ENCODE data around the gene GON4L. TPM values are rescaled to one million over a fixed set of nuclear protein-coding genes. Genes with fewer than 3 reads are reported as not detected.
"Not testable (repeated sequence)": the region's sequence is repeated elsewhere in the genome, so short reads cannot be mapped to it uniquely, and the experiment has no call there.

The GON4L gene
- total RNA-seq, 1 experiment from 2014 or later, result 30.7 TPM

DNA sequence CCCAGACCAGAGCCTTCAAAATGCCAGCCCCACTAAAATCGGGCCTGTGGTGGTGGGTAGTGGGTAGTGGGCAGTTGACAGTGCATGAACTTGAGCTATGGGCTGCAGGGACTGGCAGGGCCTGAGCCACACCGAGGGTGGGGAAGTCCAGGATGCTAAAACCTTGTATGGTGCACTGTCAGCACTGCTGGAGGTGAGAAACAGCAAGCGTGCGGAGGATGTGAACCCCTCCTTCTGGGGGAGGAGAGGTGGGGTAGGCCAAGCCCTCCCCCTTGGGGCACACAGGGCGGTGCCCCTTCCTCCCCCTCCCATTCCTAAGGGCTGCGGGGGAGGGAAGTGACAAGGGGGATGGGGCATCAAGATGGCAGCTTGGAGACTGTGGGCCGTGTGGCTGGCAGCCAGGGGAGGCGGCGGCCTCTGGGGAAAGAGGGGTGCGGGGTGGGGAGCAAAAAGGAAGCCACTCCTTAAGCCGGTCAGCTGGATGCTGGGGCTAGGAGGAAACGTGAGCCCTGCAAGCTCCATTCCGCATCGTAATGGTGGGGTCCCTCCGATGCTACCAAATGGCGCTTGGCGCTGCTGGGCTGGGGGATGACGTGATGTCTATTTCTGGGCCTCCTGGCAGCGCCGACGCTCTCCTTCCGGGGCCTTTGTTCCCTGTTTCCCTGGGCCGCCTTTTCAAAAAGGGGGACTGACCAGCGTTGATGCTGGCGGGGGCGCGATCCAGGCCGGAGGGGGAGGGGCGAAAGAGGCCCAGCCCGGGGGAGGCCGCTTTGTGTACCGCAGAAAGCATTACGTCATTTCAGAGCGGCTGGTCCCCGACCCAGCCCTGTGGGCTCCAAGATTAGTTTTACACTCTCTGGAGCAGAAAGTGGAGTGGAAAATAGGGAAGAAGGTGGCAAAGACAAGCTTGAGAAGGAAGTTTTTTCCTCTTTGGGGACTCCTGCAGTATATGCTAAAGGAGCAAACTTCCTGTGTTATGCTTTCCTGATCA is 3.2 kb upstream of the GON4L start:
- H3K27me3 ChIP-seq (ENCODE audit: control insufficient read depth, insufficient read depth, low read length), result no peaks in the 10 kb centered on the region
- peak; percentile 91 for DNase-seq
- peak overlapping the region; percentile 60 for H3K4me3 ChIP-seq (ENCODE audit: insufficient read depth, low read depth, low read length)
- H3K36me3 ChIP-seq (replicated peaks; ENCODE audit: control insufficient read depth, insufficient read depth, low read length), result no peaks in the 10 kb centered on the region

DNA sequence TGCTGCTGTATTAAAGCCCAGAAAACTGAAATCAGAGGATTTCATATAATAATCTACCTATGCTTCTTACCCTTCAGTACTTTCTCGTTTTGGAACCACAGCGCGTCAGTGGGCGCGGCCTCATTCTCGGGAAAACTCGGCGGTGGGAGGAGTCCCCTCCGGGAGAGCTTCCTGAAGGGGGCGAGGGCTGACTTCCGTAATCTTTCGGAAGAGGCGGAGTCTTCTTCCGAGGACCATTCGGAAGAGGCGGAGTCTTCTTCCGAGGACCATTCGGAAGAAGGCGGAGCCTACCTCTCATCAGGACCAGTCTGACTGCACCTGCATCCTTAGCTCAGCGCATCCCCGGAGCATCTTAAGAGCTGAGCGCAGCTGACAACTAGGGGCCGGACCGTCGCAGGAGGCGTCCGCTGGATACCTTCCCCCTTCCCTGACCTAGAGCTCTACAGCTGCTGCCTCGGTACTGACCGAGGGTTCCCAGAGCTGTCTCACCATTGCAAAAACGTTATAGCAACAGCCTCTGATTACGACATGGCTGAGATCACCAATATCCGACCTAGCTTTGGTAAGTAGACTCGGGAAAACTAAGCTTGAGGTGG is 2.3 kb upstream of the GON4L start, which contains the start of gene SYT11:
Gene SYT11, plus strand, starts transcription at position 334 of the 596 bp plus-strand sequence. Its CDS starts 195 bp downstream, at position 529.
- H3K4me3 ChIP-seq (ENCODE audit: insufficient read depth, low read depth, low read length), result peak within 1 kb of the TSS; percentile 60
- H3K27me3 ChIP-seq (ENCODE audit: control insufficient read depth, insufficient read depth, low read length), result no peaks in the 10 kb centered on the region
- peak; percentile 95 for DNase-seq
- peaks cover 3% of the 10 kb centered on the region; the same call in 1 of the 2 replicates for H3K36me3 ChIP-seq (replicated peaks; ENCODE audit: control insufficient read depth, insufficient read depth, low read length)

- H3K36me3 ChIP-seq (replicated peaks; ENCODE audit: control insufficient read depth, insufficient read depth, low read length), result peaks cover 4% of the 10 kb centered on the region; the same call in 1 of the 2 replicates
- DNase-seq, result no peak
These were observed 1.8 kb upstream of the GON4L start for GRCh38 chr1:155858800-155859233.

DNA sequence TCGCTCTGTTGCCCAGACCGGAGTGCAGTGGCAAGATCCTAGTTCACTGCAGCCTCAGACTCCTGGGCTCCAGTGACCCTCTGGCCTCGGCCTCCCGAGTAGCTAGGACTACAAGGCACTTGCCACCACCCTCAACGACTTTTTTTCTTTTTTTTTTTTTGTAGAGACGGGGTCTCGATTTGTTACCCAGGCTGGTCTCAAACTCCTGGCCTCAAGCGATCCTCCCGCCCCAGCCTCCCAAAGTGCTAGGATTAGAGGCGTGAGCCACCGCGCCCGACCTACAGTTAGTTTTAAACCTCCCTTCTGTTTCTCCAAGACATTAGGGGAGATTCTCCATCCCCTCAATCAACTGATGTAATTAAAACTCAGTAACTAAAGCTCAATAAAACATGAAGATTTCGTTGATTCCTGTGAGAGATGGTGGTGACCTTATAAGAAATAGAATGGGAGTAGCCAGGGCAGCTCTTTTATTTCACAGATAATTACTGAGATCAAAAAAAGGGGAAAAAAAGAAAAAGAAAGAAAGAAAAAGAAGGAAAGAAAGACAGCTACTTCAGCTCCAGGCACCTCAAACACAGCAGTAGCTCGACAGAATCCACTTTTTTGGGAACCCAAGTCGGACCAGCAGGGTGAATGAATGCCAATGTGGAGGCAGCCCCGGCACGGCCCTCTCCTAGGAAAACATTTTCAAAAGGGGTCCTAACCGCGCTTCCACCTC is 598 bp downstream of the GON4L start:
- DNase-seq, result no peak
- no peaks in the 10 kb centered on the region for H3K27me3 ChIP-seq (ENCODE audit: control insufficient read depth, insufficient read depth, low read length)
- H3K4me3 ChIP-seq (ENCODE audit: insufficient read depth, low read depth, low read length), result peak overlapping the region; percentile 92
- H3K36me3 ChIP-seq (replicated peaks; ENCODE audit: control insufficient read depth, insufficient read depth, low read length), result peaks cover 15% of the 10 kb centered on the region

More at GRCh38 chr1:155858800-155859233, 1.8 kb upstream of the GON4L start:
- Histone ChIP-seq H3K27me3 (ENCODE audit: control insufficient read depth, insufficient read depth, low read length) (no peaks in the 10 kb centered on the region), H3K4me3 (ENCODE audit: insufficient read depth, low read depth, low read length) (peak overlapping the region; percentile 35)

- H3K36me3 ChIP-seq (replicated peaks; ENCODE audit: control insufficient read depth, insufficient read depth, low read length), result peaks cover 17% of the 10 kb centered on the region
- H3K4me3 ChIP-seq (ENCODE audit: insufficient read depth, low read depth, low read length), result no peak overlapping the region
- H3K27me3 ChIP-seq (ENCODE audit: control insufficient read depth, insufficient read depth, low read length), result no peaks in the 10 kb centered on the region
- DNase-seq, result no peak
These were observed 6.7 kb downstream of the GON4L start for GRCh38 chr1:155850345-155850744.

GRCh38 chr1:155847823-155848529 is 9.0 kb downstream of the GON4L start:
- Histone ChIP-seq H3K27me3 (ENCODE audit: control insufficient read depth, insufficient read depth, low read length) (no peaks in the 10 kb centered on the region), H3K36me3 (replicated peaks; ENCODE audit: control insufficient read depth, insufficient read depth, low read length) (peaks cover 8% of the 10 kb centered on the region), H3K4me3 (ENCODE audit: insufficient read depth, low read depth, low read length) (no peak overlapping the region)
- DNase-seq, result no peak

GRCh38 chr1:155844860-155845421 is 12.1 kb downstream of the GON4L start:
- no peak overlapping the region for H3K4me3 ChIP-seq (ENCODE audit: insufficient read depth, low read depth, low read length)
- no peak for DNase-seq
- no peaks in the 10 kb centered on the region for H3K27me3 ChIP-seq (ENCODE audit: control insufficient read depth, insufficient read depth, low read length)
- peaks cover 3% of the 10 kb centered on the region for H3K36me3 ChIP-seq (replicated peaks; ENCODE audit: control insufficient read depth, insufficient read depth, low read length)

GRCh38 chr1:155840386-155840785 is 16.6 kb downstream of the GON4L start:
- no peak for DNase-seq
- peaks cover 1% of the 10 kb centered on the region for H3K36me3 ChIP-seq (replicated peaks; ENCODE audit: control insufficient read depth, insufficient read depth, low read length)
- no peak overlapping the region for H3K4me3 ChIP-seq (ENCODE audit: insufficient read depth, low read depth, low read length)
- H3K27me3 ChIP-seq (ENCODE audit: control insufficient read depth, insufficient read depth, low read length), result no peaks in the 10 kb centered on the region

DNA sequence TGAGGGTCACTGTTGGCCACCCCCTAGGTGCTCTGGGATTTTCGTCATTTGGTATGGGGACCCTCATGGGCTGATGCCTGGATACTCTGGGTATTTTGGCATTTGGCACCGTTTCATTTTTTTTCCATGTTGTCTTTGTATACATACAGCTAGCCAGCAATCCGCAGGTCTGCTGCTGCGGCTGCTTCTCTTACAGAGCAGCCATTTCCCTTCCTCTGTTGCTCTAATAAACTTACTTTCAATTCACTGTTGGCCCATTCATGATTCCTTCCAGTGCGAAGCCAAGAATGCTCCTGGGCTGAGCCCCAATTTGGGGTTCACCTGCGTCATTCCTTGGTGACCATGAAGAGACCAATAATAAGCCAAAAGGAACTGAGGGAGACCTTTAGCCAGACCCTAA is 21.5 kb downstream of the GON4L start:
- Histone ChIP-seq H3K4me3 (ENCODE audit: insufficient read depth, low read depth, low read length) (no peak overlapping the region), H3K27me3 (ENCODE audit: control insufficient read depth, insufficient read depth, low read length) (no peaks in the 10 kb centered on the region), H3K36me3 (replicated peaks; ENCODE audit: control insufficient read depth, insufficient read depth, low read length) (no peaks in the 10 kb centered on the region)
- no peak for DNase-seq

DNA sequence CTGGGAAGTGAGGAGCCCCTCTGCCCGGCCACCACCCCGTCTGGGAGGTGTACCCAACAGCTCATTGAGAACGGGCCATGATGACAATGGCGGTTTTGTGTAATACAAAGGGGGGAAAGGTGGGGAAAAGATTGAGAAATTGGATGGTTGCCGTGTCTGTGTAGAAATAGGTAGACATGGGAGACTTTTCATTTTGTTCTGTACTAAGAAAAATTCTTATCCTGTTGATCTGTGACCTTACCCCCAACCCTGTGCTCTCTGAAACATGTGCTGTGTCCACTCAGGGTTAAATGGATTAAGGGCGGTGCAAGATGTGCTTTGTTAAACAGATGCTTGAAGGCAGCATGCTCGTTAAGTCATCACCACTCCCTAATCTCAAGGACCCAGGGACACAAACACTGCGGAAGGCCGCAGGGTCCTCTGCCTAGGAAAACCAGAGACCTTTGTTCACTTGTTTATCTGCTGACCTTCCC is 22.1 kb downstream of the GON4L start:
- not testable (repeated sequence) for H3K27me3 ChIP-seq (ENCODE audit: control insufficient read depth, insufficient read depth, low read length); H3K36me3 ChIP-seq (replicated peaks; ENCODE audit: control insufficient read depth, insufficient read depth, low read length); DNase-seq; H3K4me3 ChIP-seq (ENCODE audit: insufficient read depth, low read depth, low read length)

- Histone ChIP-seq H3K36me3 (replicated peaks; ENCODE audit: control insufficient read depth, insufficient read depth, low read length) (no peaks in the 10 kb centered on the region), H3K27me3 (ENCODE audit: control insufficient read depth, insufficient read depth, low read length) (no peaks in the 10 kb centered on the region), H3K4me3 (ENCODE audit: insufficient read depth, low read depth, low read length) (no peak overlapping the region)
- DNase-seq, result peak; percentile 59
These were observed 22.6 kb downstream of the GON4L start for GRCh38 chr1:155834296-155834926.

- no peak for DNase-seq
- Histone ChIP-seq H3K36me3 (replicated peaks; ENCODE audit: control insufficient read depth, insufficient read depth, low read length) (no peaks in the 10 kb centered on the region), H3K4me3 (ENCODE audit: insufficient read depth, low read depth, low read length) (no peak overlapping the region), H3K27me3 (ENCODE audit: control insufficient read depth, insufficient read depth, low read length) (no peaks in the 10 kb centered on the region)
These were observed 23.2 kb downstream of the GON4L start for GRCh38 chr1:155833665-155834295.
